ENCODE measurements around the gene ZC3H12C. TPM values are rescaled to one million over a fixed set of nuclear protein-coding genes. Genes with fewer than 3 reads are reported as not detected.

Gene ZC3H12C
- total RNA-seq, 3 donors from 2014 or later, result 15.9 to 28.7 (median 21.5) TPM

DNA sequence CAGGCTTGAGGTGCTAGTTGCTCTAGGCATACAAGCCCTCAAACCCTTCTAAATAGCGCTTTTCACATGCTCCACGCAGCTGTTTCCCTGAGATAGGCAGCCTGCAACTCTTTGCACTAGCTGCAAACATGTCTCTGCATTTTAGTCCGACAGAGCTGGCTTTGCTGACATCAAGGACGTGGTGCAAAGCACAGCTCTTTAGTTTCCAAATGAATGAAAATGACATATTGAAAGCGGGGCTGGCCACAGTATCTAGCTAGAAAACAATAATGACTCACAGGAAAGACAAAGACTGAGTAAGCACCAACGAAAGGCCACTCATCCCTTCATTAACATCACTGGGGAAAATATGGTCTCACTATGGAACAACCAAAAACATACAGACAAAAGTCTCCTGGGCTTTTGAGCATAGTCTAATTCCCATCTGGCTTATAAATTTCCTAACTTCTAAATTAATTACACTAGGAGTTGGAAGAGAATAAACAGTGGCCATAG, 15.3 kb upstream of the ZC3H12C start:
- Histone ChIP-seq H3K4me1 (ENCODE audit: low read depth) (peaks cover 23% of the 10 kb centered on the region), H3K9me3 (peaks cover 4% of the 10 kb centered on the region), H3K4me3 (no peak overlapping the region), H3K36me3 (ENCODE audit: low read depth) (no peaks in the 10 kb centered on the region)
- no peak for TF ChIP-seq CTCF (IDR thresholded peaks at IDR 0.05)
- intact Hi-C loops (cut with DNase I, micrococcal nuclease), result no loop called here
- DNase-seq, result peak in 2 of 3 donors; percentile 29
- ATAC-seq, result peak; percentile 1

- H3K9me3 ChIP-seq, result peaks cover 4% of the 10 kb centered on the region
- TF ChIP-seq CTCF (IDR thresholded peaks at IDR 0.05), result no peak
- ATAC-seq (no peak), DNase-seq (no peak)
- no peak overlapping the region for H3K4me3 ChIP-seq
- peaks cover 23% of the 10 kb centered on the region for H3K4me1 ChIP-seq (ENCODE audit: low read depth)
- no peaks in the 10 kb centered on the region for H3K36me3 ChIP-seq (ENCODE audit: low read depth)
- intact Hi-C loops (cut with DNase I, micrococcal nuclease), result no loop called here
Observed at GRCh38 chr11:110078923-110079544, 14.2 kb upstream of the ZC3H12C start.

- Histone ChIP-seq H3K9me3 (peaks cover 4% of the 10 kb centered on the region), H3K4me1 (ENCODE audit: low read depth) (peaks cover 23% of the 10 kb centered on the region), H3K36me3 (ENCODE audit: low read depth) (no peaks in the 10 kb centered on the region), H3K4me3 (no peak overlapping the region)
- intact Hi-C loops (cut with DNase I, micrococcal nuclease), result no loop called here
- no peak for ATAC-seq
- DNase-seq, result no peak
- TF ChIP-seq CTCF (IDR thresholded peaks at IDR 0.05), result no peak
Observed at GRCh38 chr11:110079726-110080125, 13.5 kb upstream of the ZC3H12C start.

- no peak overlapping the region for H3K4me3 ChIP-seq
- H3K9me3 ChIP-seq, result peaks cover 4% of the 10 kb centered on the region
- ATAC-seq (no peak), DNase-seq (no peak)
- intact Hi-C loops (cut with DNase I, micrococcal nuclease), result no loop called here
- H3K36me3 ChIP-seq (ENCODE audit: low read depth), result no peaks in the 10 kb centered on the region
- peaks cover 15% of the 10 kb centered on the region for H3K4me1 ChIP-seq (ENCODE audit: low read depth)
- TF ChIP-seq CTCF (IDR thresholded peaks at IDR 0.05), result no peak
Observed at GRCh38 chr11:110081462-110082376, 11.5 kb upstream of the ZC3H12C start.

- intact Hi-C loops (cut with DNase I, micrococcal nuclease), result no loop called here
- H3K4me1 ChIP-seq (ENCODE audit: low read depth), result peaks cover 6% of the 10 kb centered on the region
- peaks cover 4% of the 10 kb centered on the region for H3K9me3 ChIP-seq
- no peak for TF ChIP-seq CTCF (IDR thresholded peaks at IDR 0.05)
- no peak overlapping the region for H3K4me3 ChIP-seq
- no peaks in the 10 kb centered on the region for H3K36me3 ChIP-seq (ENCODE audit: low read depth)
- no peak for DNase-seq
- ATAC-seq, result no peak
Observed at GRCh38 chr11:110082899-110083298, 10.3 kb upstream of the ZC3H12C start.

Data from mucosa of descending colon (tissue), 3 donors.